GM12801 (cell line): Measurements from ENCODE around the gene RAB40B.

Experiments
- CTCF ChIP-seq: IDR thresholded peaks from one replicate; pipeline ENCODE4 v1.5.1; 2011; ENCODE audit warnings: control low read depth; ENCODE audit not compliant: insufficient read length; ENCODE audit errors: extremely low read depth

Gene RAB40B

GRCh38 chr17:82684228-82684841 lies 14.2 kb downstream of the RAB40B start:
- TF ChIP-seq CTCF, result no peak

GRCh38 chr17:82683534-82683933 lies 15.0 kb downstream of the RAB40B start:
- no peak for TF ChIP-seq CTCF

GRCh38 chr17:82681547-82681946 lies 17.0 kb downstream of the RAB40B start:
- no peak for TF ChIP-seq CTCF

GRCh38 chr17:82679586-82680465 lies 18.7 kb downstream of the RAB40B start:
- no peak for TF ChIP-seq CTCF

GRCh38 chr17:82678265-82678891 lies 20.1 kb downstream of the RAB40B start:
- TF ChIP-seq CTCF, result no peak

- no peak for TF ChIP-seq CTCF
These were observed 21.1 kb downstream of the RAB40B start for GRCh38 chr17:82677353-82677925.
